K562 (cell line): Measurements from ENCODE around the gene NES. TPM values are rescaled to one million over a fixed set of nuclear protein-coding genes. Genes with fewer than 3 reads are reported as not detected.
A peak's percentile ranks its signal among the peaks of the same experiment; 100 is the strongest.

Source experiments
- ATAC-seq: fragments of 200-7000 bp; cut with Tn5 transposase; 3 replicates; pipeline ENCODE4 v1.9.1; 2020; ENCODE audit warnings: moderate library complexity
- BruUV-seq: library from RNA; stranded (reverse); fragments of 400-500 nt; replicated peaks from 2 replicates; lab custom pipeline; 2021; lab: Mats Ljungman, UMichigan
- CTCF ChIA-PET: fragments of 300-600 bp; formaldehyde crosslinking; extraction: SDS; loops from one replicate; lab custom pipeline; 2021; ENCODE audit warnings: low intra/inter-chr PET ratio; lab: Yijun Ruan, JAX
- POLR2A ChIA-PET: fragments of 300-600, 350-650 bp; sonication (Branson Sonifier 250); formaldehyde crosslinking; extraction: SDS; loops from one replicate; lab custom pipeline; 2021; ENCODE audit warnings: antibody characterized with exemption, inconsistent platforms; lab: Yijun Ruan, JAX
- DNase-seq, 4 experiments: peaks; one replicate each; pipeline versions ENCODE4 v3.0.0 to v3.0.0-alpha.2; 2011 to 2018; ENCODE audit warnings: low spot score in 3 of 4, mixed read lengths in 3 of 4; ENCODE audit errors: extremely low read depth in 1 of 4
- FAIRE-seq: peaks from 2 replicates; lab custom pipeline; 2011; peaks lifted over from hg19 to GRCh38; lab: Jason Lieb, UNC
- H2AFZ ChIP-seq: 2 replicates; pipeline ENCODE4 v1.6.0; 2011; ENCODE audit warnings: low read depth, low read length, control low read depth, inconsistent platforms
- H3K27ac ChIP-seq: fragments of 200-600 bp; 3 replicates; pipeline ENCODE4 v1.8.0; 2011; ENCODE audit warnings: low read depth, mild to moderate bottlenecking, control low read depth, inconsistent platforms, low read length, moderate library complexity, mixed read lengths; ENCODE audit errors: extremely low read depth
- H3K27me3 ChIP-seq, 2 experiments: fragments of 300-600 bp in 1 of 2; 2 replicates in 1 of 2; 3 replicates in 1 of 2; pipeline versions ENCODE4 v1.6.0 to v1.8.0; 2011; ENCODE audit warnings: inconsistent platforms in 2 of 2, low read length in 2 of 2, mild to moderate bottlenecking in 1 of 2, mixed read lengths in 1 of 2, moderate library complexity in 1 of 2; ENCODE audit not compliant: control insufficient read depth in 2 of 2, insufficient read depth in 2 of 2
- H3K36me3 ChIP-seq: fragments of 300-600 bp; 3 replicates; pipeline ENCODE4 v1.8.0; 2011; ENCODE audit warnings: mild to moderate bottlenecking, low read length, inconsistent platforms; ENCODE audit not compliant: control insufficient read depth, insufficient read depth
- H3K4me1 ChIP-seq, 2 experiments: fragments of 200-600 bp in 1 of 2; replicated peaks in 1 of 2; 2 replicates in 1 of 2; 3 replicates in 1 of 2; pipeline versions ENCODE4 v1.5.1 to v1.8.0; 2011; ENCODE audit warnings: inconsistent platforms in 2 of 2, low read length in 2 of 2, mild to moderate bottlenecking in 1 of 2, mixed read lengths in 1 of 2, moderate library complexity in 1 of 2; ENCODE audit not compliant: control insufficient read depth in 2 of 2, insufficient read depth in 2 of 2
- H3K4me2 ChIP-seq: 2 replicates; pipeline ENCODE4 v1.6.1; 2011; ENCODE audit warnings: low read length, control low read depth, inconsistent platforms, mixed read lengths; ENCODE audit not compliant: insufficient read depth
- H3K4me3 ChIP-seq: fragments of 200-600 bp; sonication (generic), shearing (Covaris generic); 2 replicates; pipeline ENCODE4 v1.5.1; 2016; ENCODE audit warnings: control low read depth, inconsistent platforms
- H3K79me2 ChIP-seq: fragments of 200-600 bp; 3 replicates; pipeline ENCODE4 v1.8.0; 2011; ENCODE audit warnings: low read length, inconsistent platforms; ENCODE audit not compliant: control insufficient read depth, insufficient read depth
- H3K9ac ChIP-seq, 2 experiments: 2 replicates each; pipeline versions ENCODE4 v1.6.0 to v1.6.1; 2011; ENCODE audit warnings: low read depth in 2 of 2, low read length in 2 of 2, control low read depth in 1 of 2, inconsistent platforms in 1 of 2, mild to moderate bottlenecking in 1 of 2, mixed read lengths in 1 of 2; ENCODE audit not compliant: insufficient read depth in 1 of 2
- H3K9me1 ChIP-seq: one replicate; pipeline ENCODE4 v1.6.0; 2011; ENCODE audit warnings: inconsistent platforms, mild to moderate bottlenecking, low read length, moderate library complexity; ENCODE audit not compliant: control insufficient read depth, insufficient read depth
- H3K9me3 ChIP-seq: replicated peaks from 2 replicates; pipeline ENCODE4 v1.5.1; 2011; ENCODE audit warnings: low read depth, low read length, inconsistent platforms; ENCODE audit not compliant: control insufficient read depth, insufficient read depth
- H4K20me1 ChIP-seq: replicated peaks from 2 replicates; pipeline ENCODE4 v1.6.1; 2011; ENCODE audit warnings: low read length, inconsistent platforms, mixed read lengths; ENCODE audit not compliant: control insufficient read depth, insufficient read depth
- ATF2 ChIP-seq: sonication (generic); formaldehyde crosslinking; IDR thresholded peaks from 2 replicates; pipeline ENCODE4 v1.8.1; 2022; ENCODE audit warnings: missing genetic modification reagents
- CBFA2T2 ChIP-seq: fragments of 450-650 bp; conservative IDR thresholded peaks from 2 replicates; pipeline ENCODE4 v1.6.1; 2017; ENCODE audit warnings: mild to moderate bottlenecking
- CBFA2T3 ChIP-seq: fragments of 450-650 bp; IDR thresholded peaks from 2 replicates; pipeline ENCODE4 v1.6.1; 2017
- CBFB ChIP-seq: sonication (generic); formaldehyde crosslinking; IDR thresholded peaks from 2 replicates; pipeline ENCODE4 v1.4.0; 2020; ENCODE audit warnings: mild to moderate bottlenecking, missing genetic modification reagents
- GATA2 ChIP-seq: sonication (generic); formaldehyde crosslinking; IDR thresholded peaks from 2 replicates; pipeline ENCODE4 v1.4.0; 2020; ENCODE audit warnings: mild to moderate bottlenecking, missing genetic modification reagents
- GATAD2A ChIP-seq: fragments of 450-650 bp; IDR thresholded peaks from 2 replicates; pipeline ENCODE4 v1.6.1; 2017
- MAFF ChIP-seq: IDR thresholded peaks from 2 replicates; pipeline ENCODE4 v1.6.1; 2012; ENCODE audit warnings: low read length, improper control_type of control experiment
- NCOA4 ChIP-seq: fragments of 450-650 bp; IDR thresholded peaks from 2 replicates; pipeline ENCODE4 v1.6.1; 2018; ENCODE audit warnings: mild to moderate bottlenecking; ENCODE audit not compliant: partially characterized antibody
- NCOA6 ChIP-seq: fragments of 450-650 bp; IDR thresholded peaks from 2 replicates; pipeline ENCODE4 v1.6.1; 2017; ENCODE audit warnings: mild to moderate bottlenecking
- NCOR1 ChIP-seq: fragments of 450-650 bp; IDR thresholded peaks from 2 replicates; pipeline ENCODE4 v1.6.1; 2016; ENCODE audit warnings: mild to moderate bottlenecking, moderate library complexity
- NFIC ChIP-seq: fragments of 450-650 bp; IDR thresholded peaks from 2 replicates; pipeline ENCODE4 v1.6.1; 2017; ENCODE audit warnings: mild to moderate bottlenecking, inconsistent platforms
- POLR2AphosphoS5 ChIP-seq: IDR thresholded peaks from 2 replicates; pipeline ENCODE4 v1.6.1; 2011; ENCODE audit warnings: mild to moderate bottlenecking, low read depth, low read length, moderate library complexity; ENCODE audit not compliant: control insufficient read depth, insufficient read depth
- SIN3A ChIP-seq, 2 experiments: fragments of 150-350 bp in 1 of 2; IDR thresholded peaks; 2 replicates each; pipeline ENCODE4 v1.6.1; 2011 to 2016; ENCODE audit warnings: borderline replicate concordance in 2 of 2, low read depth in 2 of 2, low read length in 2 of 2, mild to moderate bottlenecking in 2 of 2, moderate library complexity in 2 of 2; ENCODE audit not compliant: control insufficient read depth in 1 of 2
- SUPT5H ChIP-seq: fragments of 450-650 bp; IDR thresholded peaks from 2 replicates; pipeline ENCODE4 v1.6.1; 2016
- TCF3 ChIP-seq: sonication (generic); formaldehyde crosslinking; IDR thresholded peaks from 2 replicates; pipeline ENCODE4 v1.4.0; 2020; ENCODE audit warnings: mild to moderate bottlenecking, missing genetic modification reagents
- TFAP4 ChIP-seq: sonication (generic); formaldehyde crosslinking; IDR thresholded peaks from 2 replicates; pipeline ENCODE4 v1.8.0; 2022; ENCODE audit warnings: missing genetic modification reagents, mild to moderate bottlenecking, moderate library complexity, borderline replicate concordance
- USF2 ChIP-seq: sonication (generic); formaldehyde crosslinking; IDR thresholded peaks from 2 replicates; pipeline ENCODE4 v1.5.0; 2020; ENCODE audit warnings: missing genetic modification reagents
- XRCC4 ChIP-seq: IDR thresholded peaks from one replicate; pipeline ENCODE4 v1.6.1; 2011; ENCODE audit not compliant: insufficient read depth, insufficient read length; ENCODE audit errors: extremely low read depth
- ZBTB43 ChIP-seq: sonication (generic); formaldehyde crosslinking; IDR thresholded peaks from 2 replicates; pipeline ENCODE4 v1.8.0; 2023; ENCODE audit warnings: mild to moderate bottlenecking, missing genetic modification reagents
- ZNF263 ChIP-seq: sonication (generic); formaldehyde crosslinking; IDR thresholded peaks from 2 replicates; pipeline ENCODE4 v1.8.0; 2022; ENCODE audit warnings: mild to moderate bottlenecking, missing genetic modification reagents, borderline replicate concordance
- WGBS: fragments of 100-300 bp; shearing (Covaris generic); methylation state at CpG from one replicate; pipeline ENCODE4 v1.1.6; 2016; ENCODE audit warnings: low coverage, mixed read lengths; ENCODE audit not compliant: insufficient coverage; ENCODE audit errors: missing lambda C conversion rate; 5-methylcytosine and 5-hydroxymethylcytosine counted together
- in situ Hi-C: fragments of 300-500 bp; cut with MboI; formaldehyde crosslinking; loops from 4 replicates; pipeline ENCODE4 v1.15.0; 2018; ENCODE audit warnings: inconsistent platforms, mixed read lengths
- intact Hi-C: fragments of 100-400 bp; cut with micrococcal nuclease; formaldehyde crosslinking; loops from 2 replicates; pipeline ENCODE4 v1.14.2; 2022
- polyA plus RNA-seq, 8 experiments: library from polyadenylated mRNA; depleted of rRNA in 4 of 8; stranded (reverse) in 5 of 8; unstranded in 3 of 8; fragments of >200 nt; fragmentation: Nextera tagmentation in 2 of 8; fragmentation: Illumina TruSeq in 1 of 8; extraction: Ambion mirVana in 2 of 8; extraction: Trizol in 1 of 8; gene quantifications; 2 replicates each; pipeline versions ENCODE4 v1.2.1 to v1.2.3, GENCODE V29; 2011 to 2014; ENCODE audit warnings: inconsistent platforms in 1 of 8, missing spikeins in 1 of 8
- total RNA-seq, 7 experiments: library from RNA; depleted of rRNA in 6 of 7; stranded (reverse); fragments of >200 nt in 6 of 7; fragmentation: Illumina TruSeq in 2 of 7; extraction: Trizol in 2 of 7; gene quantifications; 2 replicates each; pipeline versions ENCODE4 v1.2.1 to v1.2.3, GENCODE V29; 2011 to 2021; ENCODE audit warnings: low replicate concordance in 1 of 7

NES gene
- total and polyA plus RNA-seq, 9 of the 15 experiments (the other 6 are each of a cell fraction or from before 2014, with no cell fraction given), result 0.10 to 8.6 (median 4.2) TPM

- 4% methylated on average over 2 of the region's 2 CpGs for WGBS
- DNase-seq, result peak in 1 of 4 experiments; percentile 32
- Histone ChIP-seq H3K9me1 (peaks cover 20% of the 10 kb centered on the region), H3K27ac (no peak overlapping the region), H3K9ac (no peak overlapping the region; a peak in 1 of 4 replicates), H3K9me3 (no peaks in the 10 kb centered on the region), H4K20me1 (peaks cover 70% of the 10 kb centered on the region), H2AFZ (no peak overlapping the region), H3K27me3 (no peaks in the 10 kb centered on the region), H3K4me3 (no peak overlapping the region), H3K4me1 (peaks cover 0 to 28% of the 10 kb centered on the region in 2 experiments; a peak in 3 of 5 replicates), H3K36me3 (peaks cover 52% of the 10 kb centered on the region), H3K4me2 (no peak overlapping the region), H3K79me2 (0 out of 3 replicates have a peak, but pooled peaks cover 11% of the 10 kb centered on the region)
- no TSS peak for BruUV-seq
- ChIA-PET POLR2A (interaction anchor here (1.1 to 1.8 kb wide), 5 partner anchors 10 to 77 kb away, joined by 5 to 12 read pairs (median 5); no protein-coding TSS in a partner anchor), CTCF (interaction anchor here (0.6 kb wide), 1 partner anchor 10 kb away, joined by 3 read pairs; no protein-coding TSS in a partner anchor)
- in situ Hi-C loops (no loop called here), intact Hi-C loops (no loop called here)
- ATAC-seq, result no peak
- FAIRE-seq, result peak; percentile 42
- TF ChIP-seq TCF3 (CRISPR knock-in tag), result peak; percentile 40; the same call in 1 of the 2 replicates
- TF ChIP-seq NCOA4, result no peak
- no peak for TF ChIP-seq MAFF
- peak; percentile 49 for TF ChIP-seq CBFA2T2
- no peak for TF ChIP-seq SIN3A (IDR thresholded peaks at IDR 0.05; ENCODE audit: borderline replicate concordance in 2 of 2, control insufficient read depth in 1 of 2, low read depth in 2 of 2, low read length in 2 of 2)
- no peak for TF ChIP-seq POLR2AphosphoS5
- peak; percentile 19; the same call in 1 of the 2 replicates for TF ChIP-seq NCOR1
- no peak for TF ChIP-seq ZNF263
- TF ChIP-seq ZBTB43 (CRISPR knock-in tag), result no peak
- TF ChIP-seq CBFB (CRISPR knock-in tag), result no peak
- no peak for TF ChIP-seq SUPT5H
- TF ChIP-seq NFIC, result peak; percentile 10; the same call in 1 of the 2 replicates
- TF ChIP-seq GATA2 (CRISPR knock-in tag), result no peak
- no peak for TF ChIP-seq GATAD2A
- TF ChIP-seq NCOA6, result no peak
- TF ChIP-seq CBFA2T3, result peak; percentile 70
- no peak for TF ChIP-seq XRCC4
- peak; percentile 76 for TF ChIP-seq TFAP4
- TF ChIP-seq USF2, result no peak
- TF ChIP-seq ATF2 (CRISPR knock-in tag), result no peak
Measured at GRCh38 chr1:156648951-156649350, 28.3 kb downstream of the NES start.
